Measurements from ENCODE around the gene FGF2.
"Not testable (repeated sequence)": the region's sequence is repeated elsewhere in the genome, so short reads cannot be mapped to it uniquely, and the experiment has no call there.

Gene FGF2

DNA sequence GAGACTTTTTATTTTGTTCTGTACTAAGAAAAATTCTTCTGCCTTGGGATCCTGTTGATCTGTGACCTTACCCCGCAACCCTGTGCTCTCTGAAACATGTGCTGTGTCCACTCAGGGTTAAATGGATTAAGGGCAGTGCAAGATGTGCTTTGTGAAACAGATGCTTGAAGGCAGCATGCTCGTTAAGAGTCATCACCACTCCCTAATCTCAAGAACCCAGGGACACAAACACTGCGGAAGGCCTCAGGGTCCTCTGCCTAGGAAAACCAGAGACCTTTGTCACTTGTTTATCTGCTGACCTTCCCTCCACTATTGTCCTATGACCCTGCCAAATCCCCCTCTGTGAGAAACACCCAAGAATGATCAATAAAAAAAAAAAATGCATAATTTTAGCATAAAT lies 13.8 kb upstream of the FGF2 start:
- DNase-seq (ENCODE audit: low spot score) = not testable (repeated sequence)

DNA sequence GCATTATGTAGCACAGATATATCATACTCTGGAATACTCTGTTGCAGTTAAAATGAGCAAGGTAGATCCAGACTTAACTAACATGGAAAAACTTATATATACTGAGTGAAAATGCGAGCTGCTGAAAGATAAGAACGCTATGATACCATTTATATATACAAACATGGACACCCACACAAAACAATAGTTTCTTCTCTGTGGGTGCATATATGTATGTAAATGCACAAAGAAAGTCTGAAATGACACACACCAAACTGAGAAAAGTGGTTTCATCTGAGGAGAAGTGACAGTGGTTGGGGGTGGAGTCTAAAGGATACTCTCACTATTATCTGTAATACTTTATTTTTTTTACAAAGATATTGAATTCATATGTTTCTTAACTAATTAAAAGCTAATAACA lies 12.2 kb upstream of the FGF2 start:
- no peak for DNase-seq (ENCODE audit: low spot score)

DNA sequence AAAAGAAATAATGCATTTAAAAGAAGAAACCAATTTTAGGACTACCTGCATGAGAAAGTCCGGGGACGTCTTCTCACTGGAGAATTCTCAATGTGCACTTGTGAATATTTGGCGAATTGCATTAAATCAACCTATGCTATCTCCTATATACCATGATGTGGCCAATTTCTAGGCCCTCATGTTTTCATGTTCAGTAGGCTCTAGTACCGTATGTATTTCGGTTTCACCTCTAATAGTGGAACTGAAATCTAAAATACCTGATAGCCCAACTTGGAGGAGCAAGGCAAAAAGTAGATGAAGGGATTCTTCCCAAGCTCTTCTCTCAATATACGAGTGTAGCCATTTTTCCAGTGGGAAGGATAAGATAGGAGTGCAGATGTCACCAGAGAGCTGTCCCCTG lies 11.4 kb upstream of the FGF2 start:
- DNase-seq (ENCODE audit: low spot score) = no peak

DNA sequence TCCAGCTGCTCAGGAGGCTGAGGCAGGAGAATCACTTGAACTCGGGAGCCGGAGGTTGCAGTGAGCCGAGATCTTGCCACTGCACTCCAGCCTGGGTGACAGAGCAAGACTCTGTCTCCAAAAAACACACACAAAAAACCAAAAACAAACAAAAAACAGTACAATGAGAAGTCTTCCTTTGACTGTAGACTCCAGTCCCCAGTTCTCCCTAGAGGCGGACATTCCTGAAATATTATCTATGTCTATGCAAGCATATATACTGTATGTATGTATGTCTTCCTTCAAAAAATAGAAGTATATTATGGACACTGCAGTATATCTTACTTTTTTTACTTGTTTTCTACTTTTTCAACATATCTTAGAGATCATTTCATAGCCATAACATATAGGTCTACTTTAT lies 10.2 kb upstream of the FGF2 start:
- no peak for DNase-seq (ENCODE audit: low spot score)

DNA sequence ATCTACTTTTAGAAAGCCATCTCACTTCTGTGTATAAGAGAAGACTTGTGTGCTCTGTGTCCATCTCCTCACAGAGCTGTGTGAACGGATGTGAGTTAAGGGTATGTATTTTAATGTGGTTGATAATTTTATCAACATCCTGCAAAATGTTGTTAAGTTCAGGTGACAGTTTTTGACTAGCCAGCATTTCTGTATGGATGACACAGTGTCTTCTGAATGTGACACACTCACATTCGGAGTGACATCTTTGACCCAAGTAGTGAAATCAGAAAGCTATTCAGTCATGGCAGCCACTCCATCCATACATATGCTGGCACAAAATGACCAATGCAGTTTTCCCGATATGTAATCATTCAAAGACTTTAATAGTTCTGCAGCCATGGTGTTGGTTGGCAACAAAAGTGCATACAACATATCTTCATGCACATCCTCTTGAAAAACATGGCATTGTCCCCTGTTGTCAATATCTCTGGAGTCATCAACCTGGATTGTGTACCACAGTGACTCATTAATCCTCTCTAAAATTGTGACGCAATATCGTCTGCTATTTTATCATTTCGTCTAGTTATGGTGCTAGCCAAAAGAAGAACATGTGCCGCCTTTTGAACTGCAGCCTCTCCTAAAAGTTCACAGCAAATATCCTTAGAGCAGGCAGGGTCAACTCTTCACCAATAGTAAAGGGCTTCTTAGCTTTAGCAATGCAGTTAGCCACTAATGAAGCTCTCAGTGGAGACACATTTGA lies 6.8 kb upstream of the FGF2 start:
- DNase-seq (ENCODE audit: low spot score) = no peak

DNA sequence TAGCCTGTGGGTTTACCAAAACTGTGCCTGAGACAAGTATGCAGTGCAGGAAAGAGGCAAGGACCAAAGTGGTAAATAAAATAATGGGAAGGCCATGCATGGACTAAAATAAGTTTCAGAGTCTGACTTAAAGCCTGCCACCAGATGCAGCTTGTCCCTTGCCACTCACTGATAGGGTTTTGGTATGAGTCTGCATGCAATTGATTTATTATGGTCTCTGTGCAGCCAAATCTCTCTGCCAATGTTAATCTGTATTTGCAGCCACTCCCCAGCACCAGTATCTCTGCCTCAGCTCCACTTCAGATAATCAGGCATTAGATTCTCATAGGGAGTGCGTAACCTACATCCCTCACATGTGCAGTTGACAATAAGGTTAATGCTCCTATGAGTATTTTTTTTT lies 5.5 kb upstream of the FGF2 start:
- no peak for DNase-seq (ENCODE audit: low spot score)

DNA sequence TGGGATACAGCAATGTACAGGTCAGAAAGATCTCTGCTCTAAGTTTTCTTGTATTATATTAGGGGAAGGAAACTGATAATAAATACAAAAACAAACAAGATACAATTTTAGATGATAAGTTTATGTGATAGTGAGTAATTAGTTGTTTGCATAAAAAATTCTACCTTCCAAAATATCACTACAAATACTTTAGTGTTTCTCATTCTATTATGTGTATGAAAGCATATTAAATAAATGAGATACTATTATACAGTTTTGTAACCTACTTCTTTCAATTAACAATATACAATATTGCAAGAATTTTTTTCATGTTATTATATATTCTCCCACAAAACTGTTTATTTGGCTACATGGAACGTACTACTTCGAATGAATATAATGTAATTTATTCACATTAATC lies 4.2 kb upstream of the FGF2 start:
- no peak for DNase-seq (ENCODE audit: low spot score)

DNA sequence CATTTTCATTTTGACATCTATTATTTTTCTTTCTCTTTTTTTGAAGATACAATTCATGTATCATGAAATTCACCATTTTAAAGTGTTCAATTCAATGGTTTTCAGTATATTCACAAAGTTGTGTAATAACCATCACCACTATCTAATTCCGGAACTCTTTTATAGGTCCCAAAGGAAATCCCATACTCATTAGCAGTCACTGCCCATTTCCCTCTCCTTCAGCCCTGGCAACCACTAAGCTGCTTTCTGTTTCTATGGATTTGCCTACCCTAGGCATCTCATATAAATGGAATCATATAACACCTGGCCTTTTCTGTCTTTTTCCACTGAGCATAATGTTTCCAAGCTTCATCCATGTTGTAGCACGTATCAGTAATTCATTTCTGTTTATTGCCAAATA lies 3.2 kb upstream of the FGF2 start:
- no peak for DNase-seq (ENCODE audit: low spot score)

DNA sequence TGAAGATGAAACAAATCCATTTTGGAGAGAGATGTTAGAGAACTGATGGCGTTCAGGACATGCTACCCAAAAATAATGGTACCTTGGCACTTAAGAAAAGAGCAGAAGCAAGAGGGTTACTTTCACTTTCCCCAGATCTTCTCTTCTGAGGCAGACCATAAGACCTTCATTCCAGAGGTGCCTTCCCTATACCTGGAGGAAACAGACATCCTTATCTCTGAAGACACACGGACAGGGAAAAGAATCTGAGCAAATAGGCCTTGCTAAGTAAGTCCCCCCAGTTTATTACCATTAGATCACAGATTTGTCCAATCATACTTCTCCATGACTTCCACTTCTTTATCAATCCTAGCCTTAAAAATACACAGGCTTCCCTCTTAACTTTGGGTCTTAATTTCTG lies 2.0 kb upstream of the FGF2 start:
- no peak for DNase-seq (ENCODE audit: low spot score)

DNA sequence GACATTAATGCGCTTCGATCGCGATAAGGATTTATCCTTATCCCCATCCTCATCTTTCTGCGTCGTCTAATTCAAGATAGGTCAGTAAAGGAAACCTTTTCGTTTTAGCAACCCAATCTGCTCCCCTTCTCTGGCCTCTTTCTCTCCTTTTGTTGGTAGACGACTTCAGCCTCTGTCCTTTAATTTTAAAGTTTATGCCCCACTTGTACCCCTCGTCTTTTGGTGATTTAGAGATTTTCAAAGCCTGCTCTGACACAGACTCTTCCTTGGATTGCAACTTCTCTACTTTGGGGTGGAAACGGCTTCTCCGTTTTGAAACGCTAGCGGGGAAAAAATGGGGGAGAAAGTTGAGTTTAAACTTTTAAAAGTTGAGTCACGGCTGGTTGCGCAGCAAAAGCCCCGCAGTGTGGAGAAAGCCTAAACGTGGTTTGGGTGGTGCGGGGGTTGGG lies 528 bp upstream of the FGF2 start:
- DNase-seq (ENCODE audit: low spot score) = no peak

DNA sequence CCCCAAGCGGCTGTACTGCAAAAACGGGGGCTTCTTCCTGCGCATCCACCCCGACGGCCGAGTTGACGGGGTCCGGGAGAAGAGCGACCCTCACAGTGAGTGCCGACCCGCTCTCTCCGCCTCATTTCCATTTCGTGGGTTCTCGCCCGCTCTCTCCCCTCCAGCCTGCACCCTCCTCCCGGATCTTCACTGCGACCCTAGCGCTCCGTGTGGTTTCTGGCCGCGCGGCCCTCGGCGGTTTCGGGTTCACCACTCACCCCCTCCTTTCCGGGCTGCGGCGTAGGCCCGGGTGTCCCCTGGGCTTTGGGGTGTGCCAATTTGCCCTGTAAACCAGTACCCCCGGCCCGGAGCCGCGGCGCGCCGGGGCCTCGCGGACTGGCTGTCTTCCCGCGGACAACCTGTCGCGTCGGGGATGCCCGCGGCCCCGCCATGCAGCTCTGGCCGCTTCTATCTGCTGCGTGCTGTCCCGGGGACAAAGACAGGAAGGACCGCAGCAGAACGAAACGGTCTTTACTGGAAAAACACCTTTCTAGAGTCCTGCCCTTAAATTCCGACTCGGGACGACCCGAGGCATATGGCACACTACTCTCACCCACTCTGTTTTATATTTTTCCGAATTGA lies 737 bp downstream of the FGF2 start:
- DNase-seq (ENCODE audit: low spot score) = peak; percentile 22

DNA sequence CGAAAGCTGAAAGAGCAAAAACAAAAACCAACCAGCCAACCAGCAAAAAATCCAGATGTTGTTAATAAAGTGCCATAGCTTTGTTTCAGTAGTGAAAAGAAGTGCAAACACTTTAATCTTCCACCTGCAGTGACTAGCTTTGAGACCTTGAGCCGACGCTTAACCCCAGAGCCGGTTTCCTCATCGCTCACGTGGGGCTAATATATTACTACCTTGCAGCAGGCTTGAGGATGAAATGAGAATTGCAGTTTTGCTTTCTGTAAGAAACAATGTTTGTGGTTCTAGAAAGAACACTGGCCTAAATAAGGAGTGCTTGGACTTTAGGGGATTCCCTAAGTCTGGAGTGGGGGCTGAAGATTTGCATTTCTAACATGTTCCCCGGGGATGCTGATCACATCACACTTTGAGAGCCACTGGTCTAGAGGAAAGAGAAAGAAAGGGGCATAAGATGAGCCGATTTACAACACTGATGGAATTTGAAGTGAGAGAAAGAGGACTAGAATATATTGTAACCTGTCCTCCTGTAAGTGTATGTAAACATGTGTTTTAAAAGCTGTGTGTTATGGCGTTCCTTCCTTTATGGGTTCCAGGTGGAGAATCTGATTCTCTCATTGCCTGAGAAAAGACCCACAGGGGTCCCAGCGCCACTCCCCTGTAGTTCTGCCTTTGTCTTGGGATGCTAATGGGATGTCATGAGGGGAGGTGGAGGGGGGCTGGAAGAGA lies 1.4 kb downstream of the FGF2 start:
- no peak for DNase-seq (ENCODE audit: low spot score)

DNA sequence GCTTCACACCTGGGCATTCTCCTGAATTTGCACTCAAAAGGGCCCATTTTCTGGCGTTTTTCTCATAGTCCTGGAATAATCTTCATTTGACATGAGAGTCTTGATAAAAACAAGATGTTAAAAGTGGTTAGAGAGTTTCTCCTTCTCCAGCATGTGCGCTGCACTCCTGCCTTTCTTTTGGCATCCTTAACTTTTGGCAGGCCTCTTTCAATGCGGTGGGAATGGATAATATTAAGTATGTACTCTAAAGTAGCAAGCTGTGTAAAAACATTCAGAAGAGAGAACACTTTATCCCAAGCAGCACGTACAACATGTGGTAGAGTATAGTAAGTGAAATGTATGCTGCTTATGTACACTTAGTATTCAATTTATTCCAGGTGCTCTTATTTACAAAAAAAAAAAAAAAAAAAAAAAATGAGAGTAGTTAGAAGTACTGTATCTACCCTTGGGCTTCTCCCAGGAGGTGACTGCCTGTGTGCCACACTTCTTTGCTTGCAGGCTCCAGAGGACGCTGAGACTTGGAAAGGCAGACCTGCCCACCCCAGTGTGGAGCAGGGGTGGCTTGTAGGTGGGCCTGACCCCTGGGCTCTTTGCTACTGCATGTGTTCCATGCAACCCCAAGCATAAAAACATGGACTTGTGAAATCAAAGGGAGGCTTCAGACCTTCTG lies 3.9 kb downstream of the FGF2 start:
- no peak for DNase-seq (ENCODE audit: low spot score)

DNA sequence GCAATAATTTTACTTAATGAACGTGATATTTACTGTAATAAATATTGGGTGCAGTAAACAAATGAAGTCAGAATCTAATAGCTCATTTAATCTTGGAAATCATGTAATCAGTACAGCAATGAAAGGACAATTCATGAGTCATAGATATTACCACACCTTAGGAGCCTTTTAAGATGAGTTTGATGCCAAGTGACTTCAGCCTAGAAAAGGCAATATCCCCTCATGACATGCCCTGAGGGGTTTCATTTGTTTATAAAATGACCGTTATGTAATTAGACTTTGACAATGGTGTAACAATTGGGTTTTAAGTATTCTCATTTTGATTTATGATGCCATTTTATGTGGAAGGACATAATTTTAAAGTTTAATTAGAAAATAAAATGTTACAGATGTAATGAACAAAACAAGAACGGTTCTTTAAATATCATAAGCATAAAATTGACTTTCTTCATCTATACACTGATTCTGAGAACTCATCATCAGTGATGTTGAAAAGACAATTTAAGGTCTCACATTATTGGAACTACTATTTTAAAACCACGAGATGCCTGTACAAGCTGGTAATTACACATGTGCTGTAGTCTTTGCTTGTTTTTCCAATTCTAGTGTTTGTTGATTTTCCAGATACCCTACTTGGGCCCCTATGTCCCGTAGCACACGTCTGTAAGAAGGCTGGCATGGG lies 5.0 kb downstream of the FGF2 start:
- no peak for DNase-seq (ENCODE audit: low spot score)

DNA sequence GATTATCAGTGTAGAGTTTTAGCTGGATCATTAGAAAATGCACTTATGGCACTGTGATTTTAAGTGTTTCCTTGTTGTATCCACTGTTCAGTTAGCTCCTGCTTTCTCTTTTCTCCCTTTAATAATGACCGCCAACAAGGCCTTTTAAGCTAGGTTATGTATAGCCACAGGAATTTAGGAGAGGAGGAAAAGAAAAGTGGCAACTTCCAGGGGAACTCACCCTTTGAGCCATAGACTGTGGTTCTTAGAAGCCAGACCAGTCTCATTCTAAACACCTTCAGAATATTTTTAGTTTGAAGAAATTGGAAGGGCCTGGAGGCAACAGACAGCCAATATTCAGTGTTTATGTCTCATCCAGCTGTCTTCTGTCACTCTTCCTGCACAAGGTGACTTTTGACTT lies 6.1 kb downstream of the FGF2 start:
- DNase-seq (ENCODE audit: low spot score) = no peak

DNA sequence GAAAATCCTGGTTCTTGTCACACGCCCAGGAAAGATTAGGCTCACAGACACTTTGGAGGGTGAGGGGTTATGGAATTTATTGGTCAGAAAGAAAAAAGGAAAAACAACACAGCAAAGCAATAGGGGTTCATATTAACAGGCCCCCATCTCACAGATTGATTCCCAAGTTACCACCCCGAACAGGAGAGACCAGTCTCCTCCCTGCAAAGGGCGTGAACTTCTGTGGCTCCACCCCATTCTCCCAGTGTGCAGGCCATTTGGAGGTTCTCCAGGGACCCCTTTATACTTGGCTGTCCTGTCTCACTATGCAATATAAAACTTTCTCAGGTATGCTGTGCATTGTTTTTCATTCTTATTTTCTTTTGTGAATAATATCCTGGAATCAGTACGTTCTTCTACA lies 7.4 kb downstream of the FGF2 start:
- no peak for DNase-seq (ENCODE audit: low spot score)

DNA sequence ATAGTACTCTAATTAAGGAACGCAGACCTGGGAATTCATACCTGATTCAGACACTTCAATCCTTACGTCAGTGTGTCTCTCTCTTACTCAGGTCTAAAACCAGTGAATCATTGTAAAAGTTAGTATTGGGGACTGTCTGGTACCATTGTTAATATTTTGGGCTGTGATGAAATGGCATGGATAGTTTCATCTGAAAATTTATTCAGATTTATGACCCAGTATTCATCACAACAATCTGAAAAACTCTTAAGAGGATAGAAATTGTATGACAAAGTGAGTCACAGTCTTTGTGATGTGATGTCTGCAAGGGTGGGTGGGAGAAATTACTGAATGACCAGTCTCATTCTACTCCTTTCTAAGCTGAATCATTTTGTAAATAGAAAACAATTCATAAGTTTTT lies 10.3 kb downstream of the FGF2 start:
- no peak for DNase-seq (ENCODE audit: low spot score)

DNA sequence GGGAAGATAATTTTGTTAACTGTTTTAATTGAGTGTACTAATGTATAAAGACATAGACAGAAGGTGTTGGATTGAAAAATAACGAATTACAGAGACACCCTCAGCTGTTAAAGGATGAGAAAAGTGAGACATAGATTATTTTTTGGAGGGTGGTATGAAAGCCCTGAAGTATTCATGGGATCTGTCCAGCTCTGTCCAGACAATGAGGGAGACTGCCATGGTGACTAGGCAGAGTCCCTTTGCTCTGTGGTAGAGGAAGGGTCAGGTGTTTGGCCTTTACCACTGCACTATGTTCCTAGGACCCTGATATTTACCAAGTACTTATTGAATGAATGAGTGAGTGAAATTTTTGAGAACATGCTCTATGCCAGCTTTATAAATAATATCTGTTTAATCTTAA lies 11.4 kb downstream of the FGF2 start:
- no peak for DNase-seq (ENCODE audit: low spot score)

DNA sequence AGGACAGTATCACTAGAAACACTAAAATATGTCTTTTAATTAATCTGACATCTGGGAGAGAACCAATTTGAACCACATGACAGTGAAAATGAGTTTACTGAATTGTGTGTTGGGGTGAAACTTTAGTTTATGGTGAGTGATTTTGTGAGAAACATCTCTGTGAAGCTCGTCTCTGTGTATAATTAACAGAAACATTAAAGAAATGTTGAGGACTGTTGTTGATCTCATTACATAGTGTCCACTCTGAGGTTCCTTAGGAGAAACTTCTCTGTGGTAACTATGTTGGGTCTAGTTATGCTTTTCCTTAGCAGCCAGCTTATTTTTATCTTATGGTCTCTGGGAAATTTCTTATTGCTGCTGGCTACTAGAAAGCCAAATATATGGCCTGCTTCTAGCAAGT lies 15.8 kb downstream of the FGF2 start:
- DNase-seq (ENCODE audit: low spot score) = no peak

DNA sequence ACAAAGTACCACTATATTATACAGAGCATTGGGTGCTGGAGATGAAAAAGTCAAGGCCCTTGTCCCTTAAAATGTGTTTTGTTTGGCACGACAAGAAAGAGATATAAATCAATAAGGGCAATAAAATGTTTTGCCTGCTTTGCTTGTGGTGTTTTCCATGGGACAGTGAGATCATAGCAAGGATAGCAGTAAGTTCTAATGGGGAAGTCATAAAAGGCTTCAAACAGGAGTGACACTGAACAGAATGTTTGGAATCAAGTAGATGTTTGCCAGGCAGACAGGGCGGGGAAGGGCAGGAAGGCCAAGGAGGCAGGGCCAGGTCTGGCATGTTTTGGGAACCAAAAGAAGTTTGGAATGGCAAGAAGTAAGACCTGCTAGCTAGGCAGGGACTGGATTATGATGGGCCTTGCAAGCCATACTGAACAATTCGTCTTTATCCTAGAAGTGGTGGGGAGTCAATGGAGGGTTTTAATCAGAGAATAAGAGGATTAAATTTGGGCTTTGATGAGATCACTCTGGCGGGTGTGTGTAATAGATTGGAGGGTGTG lies 16.4 kb downstream of the FGF2 start:
- no peak for DNase-seq (ENCODE audit: low spot score)

DNA sequence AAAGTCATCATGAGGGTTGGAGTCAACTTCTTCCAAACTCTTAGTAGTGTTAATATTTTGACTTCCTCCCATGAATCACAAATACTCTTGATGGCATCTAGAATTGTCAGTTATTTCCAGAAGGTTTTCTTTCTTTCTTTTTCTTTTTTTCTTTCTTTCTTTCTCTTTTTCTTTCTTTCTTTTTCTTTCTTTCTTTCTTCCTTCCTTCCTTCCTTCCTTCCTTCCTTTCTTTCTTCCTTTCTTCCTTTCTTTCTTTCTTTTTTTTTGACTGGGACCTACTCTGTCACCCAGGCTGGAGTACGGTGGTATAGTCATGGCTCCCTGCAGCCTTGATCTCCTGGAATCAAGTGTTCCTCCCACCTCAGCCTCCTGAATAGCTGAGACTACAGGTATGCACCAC lies 17.8 kb downstream of the FGF2 start:
- not testable (repeated sequence) for DNase-seq (ENCODE audit: low spot score)

DNA sequence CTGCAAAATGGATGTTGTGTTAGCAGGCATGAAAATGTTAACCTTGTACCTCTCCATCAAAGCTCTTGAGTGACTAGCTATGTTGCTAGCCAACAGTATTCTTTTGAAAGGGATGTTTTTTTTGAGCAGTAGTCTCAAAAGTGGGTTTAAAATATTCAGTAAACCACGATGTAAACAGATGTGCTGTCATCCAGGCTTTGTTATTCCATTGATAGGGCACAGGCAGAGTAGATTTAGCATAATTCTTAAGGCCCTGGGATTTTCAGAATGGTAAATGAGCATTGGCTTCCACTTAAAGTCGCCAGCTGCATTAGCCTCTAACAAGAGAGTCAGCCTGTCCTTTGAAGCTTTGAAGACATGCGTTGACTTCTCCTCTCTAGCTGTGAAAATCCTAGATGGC lies 18.4 kb downstream of the FGF2 start:
- no peak for DNase-seq (ENCODE audit: low spot score)
